ENCODE results near the gene NAT14. TPM values are rescaled to one million over a fixed set of nuclear protein-coding genes. Genes with fewer than 3 reads are reported as not detected.

The NAT14 gene
- total RNA-seq, 4 donors from 2014 or later, result 0.40 to 2.5 (median 1.1) TPM

- in situ Hi-C loops (cut with MboI; ENCODE audit: low sequenced_read_pairs in 4 of 4), result no loop called here
- ATAC-seq, result no peak
- TF ChIP-seq CTCF (IDR thresholded peaks at IDR 0.05 in 4 of 5, conservative IDR thresholded peaks at IDR 0.05 in 1 of 5) (no peak), POLR2A (IDR thresholded peaks at IDR 0.05) (no peak)
- DNase-seq, result no peak
- Histone ChIP-seq H3K4me1 (peaks cover 13 to 31% of the 10 kb centered on the region in 2 donors), H3K27ac (no peak overlapping the region), H3K36me3 (peaks cover 0 to 7% of the 10 kb centered on the region in 2 donors), H3K4me3 (no peak overlapping the region), H3K27me3 (peaks cover 6 to 11% (median 11%) of the 10 kb centered on the region in 3 donors), H3K9me3 (no peaks in the 10 kb centered on the region)
- intact Hi-C loops (cut with DNase I; ENCODE audit: low total_unique reads), result no loop called here
These were observed 1.9 kb upstream of the NAT14 start for GRCh38 chr19:55482967-55483705.

- Histone ChIP-seq H3K27me3 (peaks cover 6 to 11% (median 11%) of the 10 kb centered on the region in 3 donors), H3K4me1 (peaks cover 11 to 28% of the 10 kb centered on the region in 2 donors), H3K36me3 (peaks cover 0 to 7% of the 10 kb centered on the region in 2 donors), H3K27ac (no peak overlapping the region), H3K4me3 (peak overlapping the region; percentile 59 to 71 (median 62)), H3K9me3 (no peaks in the 10 kb centered on the region)
- TF ChIP-seq POLR2A (IDR thresholded peaks at IDR 0.05) (no peak), CTCF (IDR thresholded peaks at IDR 0.05 in 4 of 5, conservative IDR thresholded peaks at IDR 0.05 in 1 of 5) (no peak)
- in situ Hi-C loops (cut with MboI; ENCODE audit: low sequenced_read_pairs in 4 of 4) (no loop called here), intact Hi-C loops (cut with DNase I; ENCODE audit: low total_unique reads) (no loop called here)
- DNase-seq, result no peak
- no peak for ATAC-seq
These were observed 1.0 kb upstream of the NAT14 start for GRCh38 chr19:55483706-55484592.

GRCh38 chr19:55485439-55486011, 537 bp downstream of the NAT14 start:
- Histone ChIP-seq H3K4me1 (peaks cover 11 to 28% of the 10 kb centered on the region in 2 donors), H3K27me3 (peaks cover 6 to 16% (median 11%) of the 10 kb centered on the region in 3 donors), H3K36me3 (peaks cover 0 to 7% of the 10 kb centered on the region in 2 donors), H3K9me3 (no peaks in the 10 kb centered on the region), H3K4me3 (peak overlapping the region; percentile 59 to 71 (median 62)), H3K27ac (peak overlapping the region; percentile 73 to 80 (median 76))
- ATAC-seq, result no peak
- in situ Hi-C loops (cut with MboI; ENCODE audit: low sequenced_read_pairs in 4 of 4), result no loop called here
- intact Hi-C loops (cut with DNase I; ENCODE audit: low total_unique reads), result no loop called here
- DNase-seq, result no peak
- TF ChIP-seq POLR2A (IDR thresholded peaks at IDR 0.05) (no peak), CTCF (IDR thresholded peaks at IDR 0.05 in 4 of 5, conservative IDR thresholded peaks at IDR 0.05 in 1 of 5) (no peak)

GRCh38 chr19:55486043-55486970, 1.3 kb downstream of the NAT14 start:
- intact Hi-C loops (cut with DNase I; ENCODE audit: low total_unique reads) (no loop called here), in situ Hi-C loops (cut with MboI; ENCODE audit: low sequenced_read_pairs in 4 of 4) (no loop called here)
- H3K27me3 ChIP-seq, result peaks cover 6 to 16% (median 11%) of the 10 kb centered on the region in 3 donors
- H3K4me3 ChIP-seq, result no peak overlapping the region
- peak overlapping the region; percentile 67 to 80 (median 76) for H3K27ac ChIP-seq
- ATAC-seq (peak; percentile 24 to 28), DNase-seq (no peak)
- H3K4me1 ChIP-seq, result peaks cover 11 to 28% of the 10 kb centered on the region in 2 donors
- TF ChIP-seq POLR2A (IDR thresholded peaks at IDR 0.05) (no peak), CTCF (IDR thresholded peaks at IDR 0.05 in 4 of 5, conservative IDR thresholded peaks at IDR 0.05 in 1 of 5) (peak in 2 of 5 experiments; percentile 28 to 33)
- H3K36me3 ChIP-seq, result peaks cover 0 to 7% of the 10 kb centered on the region in 2 donors
- H3K9me3 ChIP-seq, result no peaks in the 10 kb centered on the region
